ENCODE measurements around the gene ZCCHC12.

GRCh38 chrX:118872102-118872566 lies 48.5 kb downstream of the ZCCHC12 start:
- no peak for TF ChIP-seq CTCF (IDR thresholded peaks at IDR 0.05)
- no peak for TF ChIP-seq POLR2A (IDR thresholded peaks at IDR 0.05)
- no peak for TF ChIP-seq EP300 (IDR thresholded peaks at IDR 0.05)
